ENCODE data around the gene SPOCK1.
"Not testable (repeated sequence)": the region's sequence is repeated elsewhere in the genome, so short reads cannot be mapped to it uniquely, and the experiment has no call there.

The SPOCK1 gene

GRCh38 chr5:137254119-137255090 is 244.7 kb downstream of the SPOCK1 start:
- DNase-seq = no peak

GRCh38 chr5:137252512-137252911 is 246.6 kb downstream of the SPOCK1 start:
- DNase-seq = no peak

- no peak for DNase-seq
Measured at GRCh38 chr5:137250421-137250820, 248.7 kb downstream of the SPOCK1 start.

GRCh38 chr5:137248527-137248926 is 250.6 kb downstream of the SPOCK1 start:
- no peak for DNase-seq

GRCh38 chr5:137245438-137245837 is 253.7 kb downstream of the SPOCK1 start:
- DNase-seq = no peak

- no peak for DNase-seq
Measured at GRCh38 chr5:137240285-137240684, 258.8 kb downstream of the SPOCK1 start.

GRCh38 chr5:137236849-137237507 is 262.1 kb downstream of the SPOCK1 start:
- DNase-seq = no peak

GRCh38 chr5:137236252-137236651 is 262.9 kb downstream of the SPOCK1 start:
- no peak for DNase-seq

GRCh38 chr5:137234973-137235943 is 263.9 kb downstream of the SPOCK1 start:
- no peak for DNase-seq

- no peak for DNase-seq
Measured at GRCh38 chr5:137233726-137234125, 265.4 kb downstream of the SPOCK1 start.

GRCh38 chr5:137233304-137233703 is 265.8 kb downstream of the SPOCK1 start:
- DNase-seq = not testable (repeated sequence)

- DNase-seq = no peak
Measured at GRCh38 chr5:137231540-137231939, 267.6 kb downstream of the SPOCK1 start.

GRCh38 chr5:137228816-137229215 is 270.3 kb downstream of the SPOCK1 start:
- no peak for DNase-seq

GRCh38 chr5:137226081-137226480 is 273.0 kb downstream of the SPOCK1 start:
- DNase-seq = no peak

- DNase-seq = no peak
Measured at GRCh38 chr5:137223324-137224295, 275.5 kb downstream of the SPOCK1 start.

GRCh38 chr5:137221943-137222342 is 277.2 kb downstream of the SPOCK1 start:
- DNase-seq = no peak

GRCh38 chr5:137220523-137220927 is 278.6 kb downstream of the SPOCK1 start:
- DNase-seq = no peak

- no peak for DNase-seq
Measured at GRCh38 chr5:137218896-137219295, 280.2 kb downstream of the SPOCK1 start.

GRCh38 chr5:137218471-137218870 is 280.7 kb downstream of the SPOCK1 start:
- no peak for DNase-seq

- DNase-seq = no peak
Measured at GRCh38 chr5:137217599-137218200, 281.4 kb downstream of the SPOCK1 start.

- DNase-seq = no peak
Measured at GRCh38 chr5:137216976-137217598, 282.0 kb downstream of the SPOCK1 start.
